ENCODE measurements around the gene CAMK2G. TPM values are rescaled to one million over a fixed set of nuclear protein-coding genes. Genes with fewer than 3 reads are reported as not detected.

Gene CAMK2G
- total and polyA plus RNA-seq, 2 experiments from 2014 or later, result 30.6 to 34.1 TPM

GRCh38 chr10:73839276-73839966 lies 34.9 kb downstream of the CAMK2G start (continued):
- no peak for TF ChIP-seq ZNF331 (CRISPR knock-in tag; IDR thresholded peaks at IDR 0.05; ENCODE audit: low read depth)
- TF ChIP-seq ZNF114 (CRISPR knock-in tag; IDR thresholded peaks at IDR 0.05), result no peak
- TF ChIP-seq NANOG (IDR thresholded peaks at IDR 0.05; ENCODE audit: borderline replicate concordance), result no peak
- no peak for TF ChIP-seq EZH2 (IDR thresholded peaks at IDR 0.05; ENCODE audit: low read depth, unreplicated experiment)
- TF ChIP-seq, protein P1, sequence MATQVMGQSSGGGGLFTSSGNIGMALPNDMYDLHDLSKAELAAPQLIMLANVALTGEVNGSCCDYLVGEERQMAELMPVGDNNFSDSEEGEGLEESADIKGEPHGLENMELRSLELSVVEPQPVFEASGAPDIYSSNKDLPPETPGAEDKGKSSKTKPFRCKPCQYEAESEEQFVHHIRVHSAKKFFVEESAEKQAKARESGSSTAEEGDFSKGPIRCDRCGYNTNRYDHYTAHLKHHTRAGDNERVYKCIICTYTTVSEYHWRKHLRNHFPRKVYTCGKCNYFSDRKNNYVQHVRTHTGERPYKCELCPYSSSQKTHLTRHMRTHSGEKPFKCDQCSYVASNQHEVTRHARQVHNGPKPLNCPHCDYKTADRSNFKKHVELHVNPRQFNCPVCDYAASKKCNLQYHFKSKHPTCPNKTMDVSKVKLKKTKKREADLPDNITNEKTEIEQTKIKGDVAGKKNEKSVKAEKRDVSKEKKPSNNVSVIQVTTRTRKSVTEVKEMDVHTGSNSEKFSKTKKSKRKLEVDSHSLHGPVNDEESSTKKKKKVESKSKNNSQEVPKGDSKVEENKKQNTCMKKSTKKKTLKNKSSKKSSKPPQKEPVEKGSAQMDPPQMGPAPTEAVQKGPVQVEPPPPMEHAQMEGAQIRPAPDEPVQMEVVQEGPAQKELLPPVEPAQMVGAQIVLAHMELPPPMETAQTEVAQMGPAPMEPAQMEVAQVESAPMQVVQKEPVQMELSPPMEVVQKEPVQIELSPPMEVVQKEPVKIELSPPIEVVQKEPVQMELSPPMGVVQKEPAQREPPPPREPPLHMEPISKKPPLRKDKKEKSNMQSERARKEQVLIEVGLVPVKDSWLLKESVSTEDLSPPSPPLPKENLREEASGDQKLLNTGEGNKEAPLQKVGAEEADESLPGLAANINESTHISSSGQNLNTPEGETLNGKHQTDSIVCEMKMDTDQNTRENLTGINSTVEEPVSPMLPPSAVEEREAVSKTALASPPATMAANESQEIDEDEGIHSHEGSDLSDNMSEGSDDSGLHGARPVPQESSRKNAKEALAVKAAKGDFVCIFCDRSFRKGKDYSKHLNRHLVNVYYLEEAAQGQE (IDR thresholded peaks at IDR 0.05; ENCODE audit: unreplicated experiment), result no peak

DNA sequence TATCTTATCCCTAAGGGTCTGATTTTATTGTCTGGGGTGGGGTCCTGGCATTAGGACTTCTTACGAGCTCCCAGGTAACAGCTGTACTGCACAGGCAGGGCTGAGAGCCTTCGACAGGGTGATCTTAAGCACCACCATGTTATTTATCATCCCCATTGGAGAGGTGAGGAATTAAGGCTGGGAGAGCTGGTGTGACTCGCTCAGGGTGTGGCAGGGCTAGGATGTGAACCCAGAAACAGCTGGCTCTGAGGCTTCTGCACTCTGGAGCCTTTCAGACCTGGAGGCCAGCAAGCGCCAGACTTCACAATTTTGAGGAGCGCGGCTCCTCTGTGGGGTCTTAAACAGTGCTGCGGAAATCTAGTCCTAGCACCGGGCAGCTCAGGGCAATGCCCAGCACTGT lies 35.5 kb downstream of the CAMK2G start:
- H2AFZ ChIP-seq, result no peak overlapping the region
- H3K27me3 ChIP-seq (ENCODE audit: insufficient read depth), result no peaks in the 10 kb centered on the region
- peaks cover 11% of the 10 kb centered on the region for H3K36me3 ChIP-seq (ENCODE audit: insufficient read depth)
- Mint-ChIP-seq H3K27me3 (ENCODE audit: insufficient read depth, low read depth, poor library complexity) (peaks cover 6% of the 10 kb centered on the region), H3K36me3 (ENCODE audit: low read depth) (peaks cover 45% of the 10 kb centered on the region), H3K9me3 (no peaks in the 10 kb centered on the region), H3K27ac (no peak overlapping the region), H3K4me3 (no peak overlapping the region), H3K4me1 (peaks cover 3% of the 10 kb centered on the region; the same call in 1 of the 3 replicates)
- TF ChIP-seq, protein P2, sequence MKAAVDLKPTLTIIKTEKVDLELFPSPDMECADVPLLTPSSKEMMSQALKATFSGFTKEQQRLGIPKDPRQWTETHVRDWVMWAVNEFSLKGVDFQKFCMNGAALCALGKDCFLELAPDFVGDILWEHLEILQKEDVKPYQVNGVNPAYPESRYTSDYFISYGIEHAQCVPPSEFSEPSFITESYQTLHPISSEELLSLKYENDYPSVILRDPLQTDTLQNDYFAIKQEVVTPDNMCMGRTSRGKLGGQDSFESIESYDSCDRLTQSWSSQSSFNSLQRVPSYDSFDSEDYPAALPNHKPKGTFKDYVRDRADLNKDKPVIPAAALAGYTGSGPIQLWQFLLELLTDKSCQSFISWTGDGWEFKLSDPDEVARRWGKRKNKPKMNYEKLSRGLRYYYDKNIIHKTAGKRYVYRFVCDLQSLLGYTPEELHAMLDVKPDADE (IDR thresholded peaks at IDR 0.05), result no peak
- no peak for TF ChIP-seq ZNF331 (CRISPR knock-in tag; IDR thresholded peaks at IDR 0.05; ENCODE audit: low read depth)
- no peak for TF ChIP-seq CREB1 (CRISPR knock-in tag; IDR thresholded peaks at IDR 0.05; ENCODE audit: low read depth)
- TF ChIP-seq POLR2AphosphoS5 (IDR thresholded peaks at IDR 0.05; ENCODE audit: low read depth), result no peak
- H3F3A ChIP-seq (replicated peaks; ENCODE audit: low read depth), result no peaks in the 10 kb centered on the region; the same call in 1 of the 2 replicates
- ATAC-seq, result no peak
- H3K4me3 ChIP-seq, result no peak overlapping the region
- H4K20me1 ChIP-seq (replicated peaks; ENCODE audit: insufficient read depth), result peaks cover 6% of the 10 kb centered on the region; the same call in 1 of the 2 replicates
- no peaks in the 10 kb centered on the region for H3K79me2 ChIP-seq (replicated peaks; ENCODE audit: insufficient read depth)
- no peaks in the 10 kb centered on the region for H3K9me2 ChIP-seq (ENCODE audit: insufficient read depth)
- no peaks in the 10 kb centered on the region for H3K4me1 ChIP-seq (ENCODE audit: insufficient read depth)
- no peak overlapping the region for H3K4me2 ChIP-seq
- DNase-seq (ENCODE audit: low spot score), result no peak
- H3K27ac ChIP-seq (ENCODE audit: low read depth), result no peak overlapping the region

All from GM23338 (cell line).